LNCaP clone FGC (cell line): Measurements from ENCODE around the gene TSPAN17.

Experiments used
- DNase-seq: peaks from one replicate; pipeline ENCODE4 v3.0.0-alpha.2; 2011; ENCODE audit warnings: low read depth
- H3K4me3 ChIP-seq: 2 replicates; pipeline ENCODE4 v1.5.1; 2011; ENCODE audit warnings: mild to moderate bottlenecking, low read depth, low read length, control low read depth
- TF ChIP-seq, protein P1 (sequence below): IDR thresholded peaks from 2 replicates; pipeline ENCODE4 v1.5.1; 2012; ENCODE audit warnings: mild to moderate bottlenecking; ENCODE audit not compliant: control insufficient read depth, insufficient read depth; ENCODE audit errors: extremely low read depth

The TSPAN17 gene

DNA sequence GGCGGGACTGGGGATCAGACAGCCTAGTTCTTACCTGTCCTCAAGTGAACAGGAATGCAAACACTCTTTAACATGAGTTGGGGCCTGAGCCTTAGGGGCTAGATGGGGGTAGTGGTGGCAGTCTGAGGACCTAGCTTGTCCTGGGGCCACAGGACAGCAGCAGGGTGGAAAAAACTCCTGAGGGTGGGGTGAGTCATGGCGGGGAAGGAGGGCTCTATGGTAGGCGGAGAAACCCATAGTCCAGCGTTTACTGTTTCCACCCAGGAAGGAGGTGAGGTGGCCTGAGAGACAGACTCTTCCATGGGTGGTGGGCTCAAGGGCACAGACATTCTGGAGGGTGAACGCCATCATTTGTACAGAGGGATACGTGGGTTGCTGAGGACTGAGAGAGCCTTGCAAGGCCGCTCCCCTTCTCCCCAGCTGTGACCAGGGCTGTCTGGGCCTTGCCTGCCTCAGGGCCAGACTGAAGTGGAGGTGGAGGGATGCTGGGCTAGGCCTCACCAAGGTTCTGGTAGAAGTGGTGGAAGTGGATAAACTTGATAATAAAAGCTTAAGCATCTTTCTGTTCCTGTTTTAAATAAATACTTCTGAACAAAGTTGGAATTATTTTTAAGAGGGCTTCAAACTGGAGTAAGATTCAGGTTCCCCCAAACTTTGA, 1.1 kb upstream of the TSPAN17 start:
- no peak for DNase-seq
- H3K4me3 ChIP-seq = peak overlapping the region; percentile 81
- TF ChIP-seq, protein P1, sequence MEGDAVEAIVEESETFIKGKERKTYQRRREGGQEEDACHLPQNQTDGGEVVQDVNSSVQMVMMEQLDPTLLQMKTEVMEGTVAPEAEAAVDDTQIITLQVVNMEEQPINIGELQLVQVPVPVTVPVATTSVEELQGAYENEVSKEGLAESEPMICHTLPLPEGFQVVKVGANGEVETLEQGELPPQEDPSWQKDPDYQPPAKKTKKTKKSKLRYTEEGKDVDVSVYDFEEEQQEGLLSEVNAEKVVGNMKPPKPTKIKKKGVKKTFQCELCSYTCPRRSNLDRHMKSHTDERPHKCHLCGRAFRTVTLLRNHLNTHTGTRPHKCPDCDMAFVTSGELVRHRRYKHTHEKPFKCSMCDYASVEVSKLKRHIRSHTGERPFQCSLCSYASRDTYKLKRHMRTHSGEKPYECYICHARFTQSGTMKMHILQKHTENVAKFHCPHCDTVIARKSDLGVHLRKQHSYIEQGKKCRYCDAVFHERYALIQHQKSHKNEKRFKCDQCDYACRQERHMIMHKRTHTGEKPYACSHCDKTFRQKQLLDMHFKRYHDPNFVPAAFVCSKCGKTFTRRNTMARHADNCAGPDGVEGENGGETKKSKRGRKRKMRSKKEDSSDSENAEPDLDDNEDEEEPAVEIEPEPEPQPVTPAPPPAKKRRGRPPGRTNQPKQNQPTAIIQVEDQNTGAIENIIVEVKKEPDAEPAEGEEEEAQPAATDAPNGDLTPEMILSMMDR = no peak

DNA sequence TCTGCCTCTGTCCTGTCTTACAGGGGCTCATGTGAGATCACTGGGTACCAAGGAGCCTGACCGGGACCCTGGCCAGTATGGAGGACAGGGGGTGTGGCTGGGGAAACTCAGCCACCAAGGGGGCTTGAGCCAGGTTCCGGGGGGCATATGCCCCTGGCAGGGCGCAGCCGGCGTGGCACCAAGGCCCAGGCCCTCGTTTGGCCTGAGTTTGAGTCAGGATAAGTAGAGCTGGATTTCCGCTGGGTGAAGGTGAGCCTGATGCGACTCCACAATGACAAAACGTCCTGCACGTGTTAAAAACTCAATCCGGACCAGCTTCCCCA, 616 bp upstream of the TSPAN17 start:
- TF ChIP-seq, protein P1 = no peak
- DNase-seq = no peak
- H3K4me3 ChIP-seq = peak overlapping the region; percentile 81

DNA sequence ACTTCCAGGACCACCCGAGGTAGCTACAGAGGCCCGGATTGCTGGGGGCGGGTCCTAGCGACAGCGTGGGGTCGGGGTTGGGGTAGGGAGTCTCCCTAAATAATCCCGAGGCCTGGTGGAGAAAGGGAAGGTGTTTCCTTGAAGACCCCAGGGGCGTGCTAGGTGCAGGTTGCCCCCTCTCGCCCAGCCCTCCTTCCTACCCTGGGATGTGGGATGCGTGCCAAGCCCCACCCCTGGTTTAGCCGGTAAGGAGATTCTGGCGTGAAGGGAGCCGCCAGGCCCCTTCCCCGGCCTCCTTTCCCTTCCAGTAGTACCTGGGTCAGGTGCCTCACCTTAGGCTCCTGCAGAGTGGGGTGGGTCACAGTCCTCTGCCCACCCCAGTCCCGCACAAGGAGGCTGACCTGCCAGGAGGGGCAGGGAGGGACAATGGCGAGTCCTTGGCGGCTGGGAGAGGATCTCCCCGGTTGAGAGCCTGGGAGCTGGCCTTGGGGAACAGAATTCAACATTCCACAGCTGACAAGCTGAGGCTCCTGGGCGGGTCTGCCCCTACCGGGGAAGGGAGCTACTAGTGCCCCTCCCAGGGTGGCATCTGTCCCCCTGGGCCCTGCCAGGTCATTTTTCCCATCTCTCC, 674 bp downstream of the TSPAN17 start:
- DNase-seq = no peak
- TF ChIP-seq, protein P1 = no peak
- H3K4me3 ChIP-seq = peak overlapping the region; percentile 81

DNA sequence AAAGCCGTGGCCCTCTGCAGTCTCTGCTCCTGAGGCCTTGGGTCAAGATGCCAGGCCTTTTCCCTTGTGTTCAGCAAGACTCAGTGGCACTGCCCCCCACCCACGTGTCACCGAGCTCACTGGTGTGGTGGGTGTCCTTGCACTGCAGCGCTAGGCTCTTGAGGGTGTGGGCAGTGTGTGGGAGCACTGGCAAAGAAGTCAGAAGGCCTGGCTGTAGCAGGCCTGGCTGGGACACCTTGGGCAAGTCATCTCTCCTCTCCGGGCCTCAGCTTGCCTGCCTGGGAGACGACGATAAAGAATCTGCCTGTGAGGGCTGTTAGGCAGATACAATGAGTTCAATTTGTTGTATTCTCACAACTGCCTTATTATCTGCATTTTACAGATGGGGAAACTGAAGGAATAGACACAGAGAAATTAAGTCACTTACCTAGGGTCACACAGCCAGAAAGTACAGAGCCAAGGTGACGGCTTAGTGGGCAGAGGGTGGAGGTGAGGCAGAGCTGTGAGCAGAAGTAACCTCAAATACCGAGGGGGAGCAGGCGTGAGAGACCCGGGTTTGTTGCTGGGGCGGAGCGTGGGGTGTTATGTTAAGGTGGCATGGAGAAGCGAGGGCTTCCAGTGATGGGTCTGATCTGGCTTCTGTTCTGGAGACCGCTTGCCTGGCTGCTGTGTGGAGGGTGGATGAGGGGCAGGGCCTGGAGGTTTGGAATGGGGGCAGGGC, 1.4 kb downstream of the TSPAN17 start:
- H3K4me3 ChIP-seq = peak overlapping the region; percentile 81
- TF ChIP-seq, protein P1 = no peak
- DNase-seq = no peak

DNA sequence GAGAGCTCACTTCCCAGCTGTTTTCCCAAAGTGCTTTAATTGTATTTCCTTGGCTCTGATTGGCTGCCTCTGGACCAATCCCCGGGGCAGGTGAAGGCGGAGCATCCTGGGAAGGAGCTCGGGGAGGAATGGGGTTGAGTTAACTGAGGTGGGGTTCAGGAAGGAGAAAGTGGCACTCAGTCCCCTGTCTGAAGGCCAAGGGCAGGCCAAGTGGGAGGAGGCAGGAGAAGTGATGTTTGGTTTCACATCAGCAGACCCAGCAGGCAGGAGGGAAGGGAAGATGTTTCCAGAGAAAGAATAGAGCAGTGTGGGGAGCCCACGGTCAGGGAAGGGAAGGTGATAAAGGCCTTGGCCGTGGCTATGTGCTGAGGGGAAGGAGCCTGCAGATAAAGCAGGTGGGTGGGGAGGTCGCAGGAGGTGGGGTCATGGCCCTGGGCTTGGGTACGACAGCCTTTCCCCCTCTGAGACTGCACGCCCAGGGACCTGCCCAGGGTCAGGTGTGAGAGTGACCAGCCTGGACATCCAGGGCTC, 3.1 kb downstream of the TSPAN17 start:
- H3K4me3 ChIP-seq = no peak overlapping the region
- no peak for DNase-seq
- TF ChIP-seq, protein P1 = no peak

DNA sequence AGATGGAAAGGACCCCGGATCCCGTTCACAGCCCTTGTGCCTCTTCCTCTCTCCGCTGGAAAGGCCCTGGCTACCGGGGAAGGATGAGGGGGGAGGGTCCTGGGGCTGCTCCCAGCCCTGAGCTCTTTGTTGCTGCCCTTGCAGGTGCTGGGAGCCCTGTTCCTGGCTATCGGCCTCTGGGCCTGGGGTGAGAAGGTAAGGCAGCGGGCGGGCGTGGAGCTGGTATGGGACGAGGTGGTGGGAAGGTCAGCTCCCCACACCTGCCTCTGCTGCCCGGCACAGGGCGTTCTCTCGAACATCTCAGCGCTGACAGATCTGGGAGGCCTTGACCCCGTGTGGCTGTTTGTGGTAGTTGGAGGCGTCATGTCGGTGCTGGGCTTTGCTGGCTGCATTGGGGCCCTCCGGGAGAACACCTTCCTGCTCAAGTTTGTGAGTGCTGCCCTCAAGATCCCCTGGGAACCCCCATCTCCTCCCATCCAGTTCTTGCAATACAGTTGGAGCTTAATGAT, 4.2 kb downstream of the TSPAN17 start:
- TF ChIP-seq, protein P1 = no peak

More for the DNA sequence above, 4.2 kb downstream of the TSPAN17 start:
- DNase-seq = no peak
- H3K4me3 ChIP-seq = no peak overlapping the region
